GM06990 (cell line): ENCODE measurements around the gene ZNF841.
"Not testable (repeated sequence)": the region's sequence is repeated elsewhere in the genome, so short reads cannot be mapped to it uniquely, and the experiment has no call there.

Experiments
- DNase-seq: peaks from one replicate; pipeline ENCODE4 v3.0.0-alpha.2; 2011; ENCODE audit not compliant: insufficient read length; ENCODE audit errors: extremely low read depth
- H3K27me3 ChIP-seq: replicated peaks from 2 replicates; pipeline ENCODE4 v1.6.0; 2011; ENCODE audit warnings: low read length; ENCODE audit not compliant: control insufficient read depth, insufficient read depth
- H3K36me3 ChIP-seq: 2 replicates; pipeline ENCODE4 v1.5.1; 2011; ENCODE audit warnings: low read length; ENCODE audit not compliant: control insufficient read depth, insufficient read depth
- H3K4me3 ChIP-seq: replicated peaks from 2 replicates; pipeline ENCODE4 v1.5.1; 2011; ENCODE audit warnings: low read depth, mild to moderate bottlenecking, control low read depth, low read length
- CTCF ChIP-seq: IDR thresholded peaks from 2 replicates; pipeline ENCODE4 v1.5.1; 2011; ENCODE audit warnings: low read length, control low read depth, mild to moderate bottlenecking, inconsistent platforms; ENCODE audit not compliant: insufficient read depth, poor library complexity, severe bottlenecking

The ZNF841 gene

DNA sequence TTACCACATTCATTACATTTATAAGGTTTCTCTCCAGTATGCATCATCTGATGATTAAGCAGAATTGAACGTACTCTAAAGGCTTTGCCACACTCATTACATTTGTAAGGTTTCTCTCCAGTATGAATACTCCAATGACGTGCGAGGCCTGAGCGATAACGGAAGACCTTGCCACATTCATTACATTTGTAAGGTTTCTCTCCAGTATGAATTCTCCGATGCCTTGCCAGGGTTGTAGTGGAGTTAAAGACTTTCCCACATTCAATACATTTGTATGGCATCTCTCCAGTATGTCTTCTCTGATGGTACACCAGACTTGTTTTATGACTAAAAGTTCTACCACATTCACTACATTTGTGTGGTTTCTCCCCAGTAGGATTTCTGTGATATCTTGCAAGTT is 30.2 kb downstream of the ZNF841 start:
- Histone ChIP-seq H3K4me3 (no peak overlapping the region), H3K36me3 (no peaks in the 10 kb centered on the region), H3K27me3 (no peaks in the 10 kb centered on the region)
- DNase-seq, result no peak
- no peak for TF ChIP-seq CTCF

- H3K4me3 ChIP-seq, H3K36me3 ChIP-seq, DNase-seq, H3K27me3 ChIP-seq: not testable (repeated sequence)
These were observed 39.1 kb downstream of the ZNF841 start for GRCh38 chr19:52056480-52056879.

DNA sequence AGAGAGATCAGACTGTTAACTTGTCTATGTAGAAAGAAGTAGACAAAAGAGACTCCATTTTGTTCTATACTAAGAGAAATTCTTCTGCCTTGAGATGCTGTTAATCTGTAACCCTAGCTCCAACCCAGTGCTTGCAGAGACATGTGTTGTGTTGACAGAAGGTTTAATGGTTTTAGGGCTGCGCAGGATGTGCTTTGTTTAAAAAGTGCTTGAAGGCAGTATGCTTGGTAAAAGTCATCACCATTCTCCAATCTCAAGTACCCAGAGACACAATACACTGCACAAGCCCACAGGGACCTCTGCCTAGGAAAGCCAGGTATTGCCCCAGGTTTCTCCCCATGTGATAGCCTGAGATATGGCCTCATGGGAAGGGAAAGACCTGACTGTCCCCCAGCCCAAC is 43.8 kb downstream of the ZNF841 start:
- not testable (repeated sequence) for H3K36me3 ChIP-seq, DNase-seq, H3K27me3 ChIP-seq, H3K4me3 ChIP-seq

DNA sequence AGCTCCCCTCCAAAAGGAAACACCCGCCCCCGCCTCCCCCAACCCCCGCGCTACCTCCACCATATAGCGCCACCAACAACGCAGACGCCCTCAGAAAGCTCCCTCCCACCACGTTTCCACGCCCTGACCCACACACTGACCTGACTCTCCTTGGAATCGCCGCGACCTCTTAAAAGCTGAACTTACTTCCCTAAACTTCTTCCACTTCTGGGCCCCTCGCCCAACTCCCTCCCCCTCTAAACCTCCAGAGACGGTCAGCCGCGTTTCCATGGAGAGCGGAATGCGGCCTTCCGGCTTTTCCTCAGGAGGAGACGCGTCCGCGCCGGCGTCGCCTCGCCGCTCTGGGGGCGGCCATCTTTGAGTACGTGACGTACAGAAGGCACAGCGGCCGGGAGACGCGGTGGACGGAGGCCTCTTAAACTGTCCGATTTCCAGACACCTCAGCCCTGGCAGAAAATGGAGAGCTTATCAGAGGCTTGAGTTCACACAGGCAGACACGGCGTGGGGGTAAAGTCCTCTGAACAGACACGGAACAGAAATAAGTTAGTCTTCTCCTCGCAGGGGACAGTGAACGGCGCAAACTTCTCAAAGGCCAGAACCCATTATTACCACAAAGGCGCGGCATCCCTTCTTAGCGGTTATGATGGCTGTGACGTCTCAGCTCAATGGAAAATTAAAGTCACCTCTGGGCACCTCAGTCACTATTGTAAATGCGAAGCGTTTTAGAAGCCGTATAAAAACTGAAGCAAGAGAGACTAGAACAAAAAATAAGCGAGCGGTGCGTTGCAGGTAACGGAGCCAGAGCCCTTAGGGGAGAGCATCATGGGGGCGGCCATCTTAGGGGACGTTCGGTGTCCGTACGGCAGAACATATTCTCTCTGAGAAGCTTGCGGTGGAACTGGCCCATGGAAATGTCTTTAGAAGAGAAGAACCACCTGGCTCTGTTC is 46.7 kb downstream of the ZNF841 start, which contains the start of gene ZNF432:
TSS of gene ZNF432 (minus strand) at position 284 of the 947 bp plus-strand sequence. CDS start 1,970 bp downstream, outside the sequence.
- Histone ChIP-seq H3K27me3 (no peaks in the 10 kb centered on the region), H3K4me3 (peak within 1 kb of the TSS; percentile 88), H3K36me3 (no peaks in the 10 kb centered on the region; the same call in 1 of the 2 replicates)
- TF ChIP-seq CTCF, result no peak
- peak; percentile 93 for DNase-seq

- H3K36me3 ChIP-seq, result peaks cover 8% of the 10 kb centered on the region
- H3K27me3 ChIP-seq, result no peaks in the 10 kb centered on the region
- no peak for DNase-seq
- TF ChIP-seq CTCF, result no peak
- H3K4me3 ChIP-seq, result no peak overlapping the region
These were observed 56.4 kb downstream of the ZNF841 start for GRCh38 chr19:52039169-52039568.

GRCh38 chr19:52034051-52034728 is 61.4 kb downstream of the ZNF841 start:
- no peak for TF ChIP-seq CTCF
- no peak overlapping the region for H3K4me3 ChIP-seq
- H3K27me3 ChIP-seq, result no peaks in the 10 kb centered on the region
- peaks cover 2% of the 10 kb centered on the region for H3K36me3 ChIP-seq
- DNase-seq, result no peak
